HL-60 (cell line): ENCODE results near the gene PEX11A.

ENCODE experiments used
- DNase-seq, 2 experiments: peaks; one replicate each; pipeline ENCODE4 v3.0.0-alpha.2; 2010 to 2020; ENCODE audit warnings: low read depth in 1 of 2, low spot score in 1 of 2
- H3K27ac ChIP-seq: fragments of 250-450 bp; sonication (Bioruptor Pico); replicated peaks from 2 replicates; pipeline ENCODE4 v1.5.1; 2020; ENCODE audit warnings: mild to moderate bottlenecking, moderate library complexity
- H3K27me3 ChIP-seq: fragments of 250-450 bp; sonication (Bioruptor Pico); 2 replicates; pipeline ENCODE4 v1.5.1; 2021; ENCODE audit warnings: mild to moderate bottlenecking, moderate library complexity; ENCODE audit not compliant: insufficient read depth, poor library complexity, severe bottlenecking
- H3K4me3 ChIP-seq: replicated peaks from 2 replicates; pipeline ENCODE4 v1.5.1; 2011; ENCODE audit warnings: mild to moderate bottlenecking, control low read depth, low read length; ENCODE audit not compliant: insufficient read depth
- CTCF ChIP-seq: IDR thresholded peaks from one replicate; pipeline ENCODE4 v1.5.1; 2011; ENCODE audit warnings: low read length, control low read depth, inconsistent platforms; ENCODE audit not compliant: insufficient read depth
- GABPA ChIP-seq: IDR thresholded peaks from 2 replicates; pipeline ENCODE4 v1.6.1; 2012; ENCODE audit warnings: low read depth
- POLR2AphosphoS5 ChIP-seq: IDR thresholded peaks from 2 replicates; pipeline ENCODE4 v1.6.1; 2012; ENCODE audit warnings: low read depth
- REST ChIP-seq: IDR thresholded peaks from 2 replicates; pipeline ENCODE4 v1.6.1; 2012; ENCODE audit warnings: low read depth; ENCODE audit not compliant: insufficient replicate concordance
- SPI1 ChIP-seq: IDR thresholded peaks from 2 replicates; pipeline ENCODE4 v1.6.1; 2012; ENCODE audit warnings: low read depth, mild to moderate bottlenecking, borderline replicate concordance

The PEX11A gene

DNA sequence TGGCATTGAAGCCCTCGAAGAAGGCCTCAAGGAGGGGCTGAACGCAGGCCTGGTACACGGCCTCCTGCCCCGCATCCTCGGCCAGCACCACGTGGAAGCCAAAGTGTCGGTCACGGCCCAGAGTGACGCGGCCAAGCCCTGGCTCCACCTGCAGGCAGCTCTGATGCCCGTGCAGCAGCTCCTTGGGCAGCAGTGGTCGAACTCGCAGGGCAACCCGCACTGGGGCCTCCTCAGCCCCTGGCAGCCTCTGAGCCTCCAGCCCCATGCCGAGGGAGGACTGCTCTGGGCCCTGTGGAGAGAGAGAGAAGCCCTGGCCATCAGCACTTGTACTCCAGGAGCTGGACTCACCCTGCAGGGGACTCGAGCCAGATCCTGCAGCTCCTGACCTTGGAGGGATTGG lies 37.9 kb downstream of the PEX11A start:
- TF ChIP-seq CTCF (no peak), POLR2AphosphoS5 (no peak), REST (no peak), SPI1 (no peak), GABPA (no peak)
- H3K4me3 ChIP-seq = no peak overlapping the region

GRCh38 chr15:89652131-89652530 lies 38.4 kb downstream of the PEX11A start:
- TF ChIP-seq GABPA (no peak), CTCF (no peak), POLR2AphosphoS5 (no peak), REST (no peak), SPI1 (no peak)
- H3K27me3 ChIP-seq = peaks cover 30% of the 10 kb centered on the region
- no peak overlapping the region for H3K4me3 ChIP-seq
- H3K27ac ChIP-seq = no peak overlapping the region
- no peak for DNase-seq

More for the DNA sequence above, 37.9 kb downstream of the PEX11A start:
- Histone ChIP-seq H3K27ac (no peak overlapping the region), H3K27me3 (peaks cover 30% of the 10 kb centered on the region)
- DNase-seq = no peak

GRCh38 chr15:89649716-89650115 lies 40.8 kb downstream of the PEX11A start:
- TF ChIP-seq REST (no peak), GABPA (no peak), SPI1 (no peak), CTCF (no peak), POLR2AphosphoS5 (no peak)
- Histone ChIP-seq H3K27me3 (peaks cover 13% of the 10 kb centered on the region), H3K4me3 (no peak overlapping the region), H3K27ac (no peak overlapping the region)
- DNase-seq = no peak
